Non-pigmented ciliary epithelial cell (primary cell): ENCODE results near the gene SH3D21.

ENCODE experiments used
- DNase-seq: peaks from one replicate; pipeline ENCODE4 v3.0.0-alpha.2; 2010; ENCODE audit warnings: low read depth

SH3D21 gene

GRCh38 chr1:36303650-36304360 is 2.4 kb upstream of the SH3D21 start:
- no peak for DNase-seq

GRCh38 chr1:36304521-36304920 is 1.6 kb upstream of the SH3D21 start:
- no peak for DNase-seq

- DNase-seq: no peak
Observed at GRCh38 chr1:36304970-36305914, 926 bp upstream of the SH3D21 start.

GRCh38 chr1:36305915-36306209 is 306 bp upstream of the SH3D21 start:
- no peak for DNase-seq

GRCh38 chr1:36306902-36307456 is 811 bp downstream of the SH3D21 start:
- DNase-seq: no peak

GRCh38 chr1:36307601-36308330 is 1.6 kb downstream of the SH3D21 start:
- DNase-seq: no peak

- DNase-seq: no peak
Observed at GRCh38 chr1:36309397-36309796, 3.2 kb downstream of the SH3D21 start.

- no peak for DNase-seq
Observed at GRCh38 chr1:36320291-36320761, 14.2 kb downstream of the SH3D21 start.

GRCh38 chr1:36320767-36321118 is 14.6 kb downstream of the SH3D21 start:
- no peak for DNase-seq

- no peak for DNase-seq
Observed at GRCh38 chr1:36321119-36321951, 15.2 kb downstream of the SH3D21 start.

GRCh38 chr1:36322041-36322785 is 16.0 kb downstream of the SH3D21 start:
- DNase-seq: no peak

- no peak for DNase-seq
Observed at GRCh38 chr1:36322786-36323635, 16.8 kb downstream of the SH3D21 start.

GRCh38 chr1:36323636-36324352 is 17.6 kb downstream of the SH3D21 start, which contains the start of gene EVA1B:
EVA1B (minus strand) TSS chr1:36323645; CDS start chr1:36323037, 608 bp downstream.
- DNase-seq: no peak

GRCh38 chr1:36324353-36324703 is 18.2 kb downstream of the SH3D21 start:
- DNase-seq: no peak

GRCh38 chr1:36326499-36326898 is 20.3 kb downstream of the SH3D21 start:
- DNase-seq: no peak

GRCh38 chr1:36327421-36328087 is 21.4 kb downstream of the SH3D21 start:
- no peak for DNase-seq

GRCh38 chr1:36328088-36328480 is 21.9 kb downstream of the SH3D21 start:
- DNase-seq: no peak

GRCh38 chr1:36328713-36329112 is 22.5 kb downstream of the SH3D21 start:
- no peak for DNase-seq

GRCh38 chr1:36329817-36330216 is 23.6 kb downstream of the SH3D21 start:
- no peak for DNase-seq
